SK-N-SH (cell line): ENCODE results near the gene SLC34A3.

Experiments used
- EP300 ChIP-seq, 2 experiments: IDR thresholded peaks; 2 replicates each; pipeline versions ENCODE4 v1.4.0 to v1.6.1; 2012; ENCODE audit warnings: borderline replicate concordance in 1 of 2, low read depth in 1 of 2, low read length in 1 of 2
- FOXJ3 ChIP-seq: sonication (generic); formaldehyde crosslinking; IDR thresholded peaks from 2 replicates; pipeline ENCODE4 v1.5.1; 2020; ENCODE audit warnings: mild to moderate bottlenecking, missing genetic modification reagents
- POLR2AphosphoS5 ChIP-seq: IDR thresholded peaks from 2 replicates; pipeline ENCODE4 v1.6.1; 2012; ENCODE audit warnings: low read depth, low read length
- RFX5 ChIP-seq: IDR thresholded peaks from 2 replicates; pipeline ENCODE4 v1.6.1; 2012; ENCODE audit warnings: mild to moderate bottlenecking, improper control_type of control experiment, low read length
- SIN3A ChIP-seq: IDR thresholded peaks from 2 replicates; pipeline ENCODE4 v1.6.1; 2012; ENCODE audit warnings: low read depth, mild to moderate bottlenecking, low read length, moderate library complexity, borderline replicate concordance
- TF ChIP-seq, protein P1 (sequence below): fragments of 200-600 bp; sonication (generic); IDR thresholded peaks from 2 replicates; pipeline ENCODE4 v1.6.1; 2017; ENCODE audit warnings: antibody characterized with exemption, mild to moderate bottlenecking, moderate library complexity
- TF ChIP-seq, protein P2 (sequence below): IDR thresholded peaks from 2 replicates; pipeline ENCODE4 v1.4.0; 2012; ENCODE audit warnings: low read depth, borderline replicate concordance
- TF ChIP-seq, protein P3 (sequence below): IDR thresholded peaks from 2 replicates; pipeline ENCODE4 v1.4.0; 2012; ENCODE audit warnings: low read depth
- TF ChIP-seq, protein P4 (sequence below): fragments of 150-350 bp; IDR thresholded peaks from 2 replicates; pipeline ENCODE4 v1.6.1; 2017; ENCODE audit warnings: antibody characterized with exemption, low read length, low read depth, borderline replicate concordance

DNA sequence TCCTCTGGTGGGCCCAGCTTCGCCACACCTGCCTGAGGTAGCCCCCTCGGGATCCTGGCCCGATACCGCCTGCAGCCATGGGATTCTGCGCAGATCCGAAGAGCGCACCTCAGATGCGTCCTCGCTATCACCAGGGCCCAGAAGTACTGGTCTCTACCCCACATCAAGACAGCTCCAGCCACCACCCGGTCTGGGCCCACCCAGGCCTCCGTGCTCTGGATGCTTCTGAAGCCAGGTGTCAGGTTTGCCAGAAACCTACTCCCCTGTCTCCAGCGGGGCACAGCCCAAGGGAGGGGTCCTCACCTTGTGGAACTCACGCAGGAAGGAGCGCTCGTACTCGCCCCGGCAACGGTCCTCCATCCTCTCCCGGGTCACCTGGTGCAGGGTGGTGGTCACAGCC lies 44.8 kb upstream of the SLC34A3 start:
- TF ChIP-seq, protein P1, sequence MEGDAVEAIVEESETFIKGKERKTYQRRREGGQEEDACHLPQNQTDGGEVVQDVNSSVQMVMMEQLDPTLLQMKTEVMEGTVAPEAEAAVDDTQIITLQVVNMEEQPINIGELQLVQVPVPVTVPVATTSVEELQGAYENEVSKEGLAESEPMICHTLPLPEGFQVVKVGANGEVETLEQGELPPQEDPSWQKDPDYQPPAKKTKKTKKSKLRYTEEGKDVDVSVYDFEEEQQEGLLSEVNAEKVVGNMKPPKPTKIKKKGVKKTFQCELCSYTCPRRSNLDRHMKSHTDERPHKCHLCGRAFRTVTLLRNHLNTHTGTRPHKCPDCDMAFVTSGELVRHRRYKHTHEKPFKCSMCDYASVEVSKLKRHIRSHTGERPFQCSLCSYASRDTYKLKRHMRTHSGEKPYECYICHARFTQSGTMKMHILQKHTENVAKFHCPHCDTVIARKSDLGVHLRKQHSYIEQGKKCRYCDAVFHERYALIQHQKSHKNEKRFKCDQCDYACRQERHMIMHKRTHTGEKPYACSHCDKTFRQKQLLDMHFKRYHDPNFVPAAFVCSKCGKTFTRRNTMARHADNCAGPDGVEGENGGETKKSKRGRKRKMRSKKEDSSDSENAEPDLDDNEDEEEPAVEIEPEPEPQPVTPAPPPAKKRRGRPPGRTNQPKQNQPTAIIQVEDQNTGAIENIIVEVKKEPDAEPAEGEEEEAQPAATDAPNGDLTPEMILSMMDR = no peak
- TF ChIP-seq SIN3A (no peak), POLR2AphosphoS5 (no peak), EP300 (IDR thresholded peaks at IDR 0.05; ENCODE audit: borderline replicate concordance in 1 of 2, low read depth in 1 of 2, low read length in 1 of 2) (no peak), RFX5 (no peak), FOXJ3 (CRISPR knock-in tag) (no peak)
- TF ChIP-seq, protein P2, sequence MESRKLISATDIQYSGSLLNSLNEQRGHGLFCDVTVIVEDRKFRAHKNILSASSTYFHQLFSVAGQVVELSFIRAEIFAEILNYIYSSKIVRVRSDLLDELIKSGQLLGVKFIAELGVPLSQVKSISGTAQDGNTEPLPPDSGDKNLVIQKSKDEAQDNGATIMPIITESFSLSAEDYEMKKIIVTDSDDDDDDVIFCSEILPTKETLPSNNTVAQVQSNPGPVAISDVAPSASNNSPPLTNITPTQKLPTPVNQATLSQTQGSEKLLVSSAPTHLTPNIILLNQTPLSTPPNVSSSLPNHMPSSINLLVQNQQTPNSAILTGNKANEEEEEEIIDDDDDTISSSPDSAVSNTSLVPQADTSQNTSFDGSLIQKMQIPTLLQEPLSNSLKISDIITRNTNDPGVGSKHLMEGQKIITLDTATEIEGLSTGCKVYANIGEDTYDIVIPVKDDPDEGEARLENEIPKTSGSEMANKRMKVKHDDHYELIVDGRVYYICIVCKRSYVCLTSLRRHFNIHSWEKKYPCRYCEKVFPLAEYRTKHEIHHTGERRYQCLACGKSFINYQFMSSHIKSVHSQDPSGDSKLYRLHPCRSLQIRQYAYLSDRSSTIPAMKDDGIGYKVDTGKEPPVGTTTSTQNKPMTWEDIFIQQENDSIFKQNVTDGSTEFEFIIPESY = no peak
- TF ChIP-seq, protein P3, sequence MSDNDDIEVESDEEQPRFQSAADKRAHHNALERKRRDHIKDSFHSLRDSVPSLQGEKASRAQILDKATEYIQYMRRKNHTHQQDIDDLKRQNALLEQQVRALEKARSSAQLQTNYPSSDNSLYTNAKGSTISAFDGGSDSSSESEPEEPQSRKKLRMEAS = no peak
- TF ChIP-seq, protein P4, sequence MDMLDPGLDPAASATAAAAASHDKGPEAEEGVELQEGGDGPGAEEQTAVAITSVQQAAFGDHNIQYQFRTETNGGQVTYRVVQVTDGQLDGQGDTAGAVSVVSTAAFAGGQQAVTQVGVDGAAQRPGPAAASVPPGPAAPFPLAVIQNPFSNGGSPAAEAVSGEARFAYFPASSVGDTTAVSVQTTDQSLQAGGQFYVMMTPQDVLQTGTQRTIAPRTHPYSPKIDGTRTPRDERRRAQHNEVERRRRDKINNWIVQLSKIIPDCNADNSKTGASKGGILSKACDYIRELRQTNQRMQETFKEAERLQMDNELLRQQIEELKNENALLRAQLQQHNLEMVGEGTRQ = no peak
